SKM-1 (cell line): ENCODE measurements around the gene GCK.

ENCODE experiments used
- DNase-seq: peaks from one replicate; lab custom pipeline; 2025; ENCODE audit not compliant: unreplicated experiment; lab: John Stamatoyannopoulos, UW

Gene GCK

GRCh38 chr7:44223362-44224079, 34.3 kb upstream of the GCK start:
- DNase-seq = no peak

DNA sequence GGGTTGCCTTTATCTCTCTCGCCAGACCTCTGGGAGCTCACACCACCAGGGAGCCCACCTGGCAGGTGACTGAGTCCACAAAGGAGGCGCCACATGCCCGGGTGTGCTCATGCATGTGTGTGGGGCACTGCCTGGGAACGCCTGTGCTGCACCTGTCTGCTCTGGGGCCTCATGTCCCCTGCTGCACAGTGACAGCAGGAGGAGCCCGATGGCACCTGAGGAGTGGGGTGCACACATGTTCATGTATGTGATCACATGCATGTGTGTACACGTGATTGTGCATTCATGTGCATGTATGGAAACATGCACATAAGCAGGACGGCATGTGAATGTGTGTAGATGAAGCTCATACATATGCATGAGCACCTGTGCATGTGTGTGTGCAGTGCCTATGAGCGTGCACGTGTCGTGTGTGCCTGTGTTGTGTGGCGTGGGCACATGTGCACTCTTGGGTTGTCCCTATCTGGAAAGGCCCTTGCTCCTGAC, 33.6 kb upstream of the GCK start:
- DNase-seq = no peak

- no peak for DNase-seq
Observed at GRCh38 chr7:44222074-44222473, 32.8 kb upstream of the GCK start.

DNA sequence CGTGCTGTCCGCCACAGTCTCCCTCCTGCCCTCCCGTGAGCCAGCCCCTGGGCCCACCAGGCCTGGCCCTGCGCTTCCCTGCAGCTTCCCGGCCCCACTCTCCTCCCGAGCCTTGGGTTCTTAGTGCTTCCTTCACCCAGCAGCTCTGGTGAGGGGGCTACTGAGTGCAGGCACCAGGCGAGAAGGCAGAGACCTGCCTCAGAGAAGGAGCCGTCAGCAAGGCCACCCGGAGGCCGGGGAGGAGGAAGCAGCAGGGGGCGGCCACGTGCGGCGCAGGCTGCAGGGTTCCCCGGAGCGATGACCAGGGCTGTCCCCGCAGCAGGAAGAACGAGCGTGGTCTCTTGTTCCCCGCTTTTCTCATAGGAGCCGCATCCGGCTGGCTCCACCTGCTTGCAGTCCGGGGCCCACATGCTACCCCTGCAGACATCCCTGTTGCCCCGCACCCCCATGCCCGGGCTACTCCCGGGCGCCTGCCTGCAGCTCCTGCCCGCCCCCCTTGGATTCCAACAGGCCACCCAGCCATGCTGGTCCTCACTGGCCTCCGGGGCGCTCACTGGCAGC, 32.1 kb upstream of the GCK start:
- DNase-seq = no peak

DNA sequence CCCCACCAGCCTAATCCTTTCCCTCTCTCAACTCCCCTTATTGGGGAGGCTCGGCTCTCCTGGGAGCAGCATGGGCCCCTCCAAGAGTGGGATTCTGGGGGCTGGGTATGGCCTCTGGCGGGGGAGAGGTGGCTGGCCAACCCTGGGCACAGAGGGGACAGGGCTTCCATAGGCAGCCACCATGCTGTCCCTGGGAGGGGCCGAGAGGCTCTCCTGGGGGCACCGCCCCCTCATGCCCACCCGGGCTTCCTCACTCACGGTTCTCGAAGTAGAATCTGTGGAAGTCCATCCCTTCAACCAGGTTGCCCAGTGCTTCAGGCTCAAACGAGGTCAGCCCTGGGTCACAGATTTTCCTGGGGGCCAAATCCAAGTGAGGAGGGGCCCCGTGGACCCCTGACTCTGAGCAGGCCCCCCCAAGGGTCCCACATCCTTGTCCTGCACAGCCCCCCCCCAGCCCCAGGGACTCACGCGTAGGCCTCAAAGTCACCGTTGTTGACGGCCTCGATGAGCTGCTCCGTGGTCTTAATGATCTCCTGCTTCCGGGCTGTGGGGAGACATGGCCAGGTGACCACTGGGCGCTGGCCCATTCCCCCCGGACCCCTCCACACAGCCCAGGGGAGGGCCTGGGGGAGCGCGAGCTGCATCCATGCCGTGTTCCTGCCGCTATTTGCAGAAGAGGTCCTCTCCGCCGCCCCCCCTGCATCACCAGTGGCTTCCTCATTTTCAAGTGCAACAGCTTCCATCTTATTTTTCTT, 31.3 kb upstream of the GCK start:
- no peak for DNase-seq

DNA sequence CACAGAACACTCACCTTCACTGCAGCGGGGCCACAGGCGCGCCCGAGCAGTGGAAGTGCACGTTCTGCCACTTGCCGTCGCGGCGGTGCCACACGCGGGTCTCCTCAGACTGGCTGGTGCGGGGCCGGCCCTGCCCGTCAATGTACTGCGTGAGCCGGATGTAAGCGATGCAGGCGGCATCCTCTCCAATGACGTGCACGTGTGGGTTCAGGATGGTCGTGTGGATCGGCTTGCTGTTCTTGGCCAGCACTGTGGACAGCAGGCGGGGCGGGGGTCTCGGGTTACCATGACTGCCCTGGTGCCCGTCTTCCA, 30.8 kb upstream of the GCK start:
- DNase-seq = no peak

GRCh38 chr7:44219371-44220045, 30.3 kb upstream of the GCK start:
- DNase-seq = no peak

- DNase-seq = no peak
Observed at GRCh38 chr7:44218418-44219201, 29.4 kb upstream of the GCK start.

GRCh38 chr7:44217852-44218402, 28.7 kb upstream of the GCK start:
- no peak for DNase-seq

DNA sequence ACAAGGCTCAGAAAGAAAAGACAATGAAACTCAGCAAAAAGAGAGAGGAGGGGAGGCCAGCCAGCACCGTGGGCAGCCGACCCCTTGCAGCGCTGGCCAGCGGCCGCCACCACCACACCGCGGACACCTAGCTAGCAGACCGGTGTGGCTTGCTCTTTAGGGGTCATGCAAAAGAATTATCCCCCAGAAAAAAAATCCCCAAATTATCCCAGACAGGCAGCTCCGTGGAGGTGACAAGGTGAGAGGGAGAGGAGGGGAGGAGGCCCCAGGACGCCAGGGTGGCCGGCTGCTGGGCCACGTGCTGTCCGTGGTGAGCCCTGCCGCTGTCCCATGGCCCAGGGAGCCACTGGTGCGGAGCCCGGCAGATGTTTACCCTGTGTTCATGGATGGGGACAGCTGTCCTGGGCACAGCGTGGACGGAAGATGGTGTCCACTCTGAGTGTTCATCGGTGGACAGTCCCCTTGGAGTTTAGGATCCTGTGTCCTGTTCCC, 28.0 kb upstream of the GCK start:
- DNase-seq = no peak

DNA sequence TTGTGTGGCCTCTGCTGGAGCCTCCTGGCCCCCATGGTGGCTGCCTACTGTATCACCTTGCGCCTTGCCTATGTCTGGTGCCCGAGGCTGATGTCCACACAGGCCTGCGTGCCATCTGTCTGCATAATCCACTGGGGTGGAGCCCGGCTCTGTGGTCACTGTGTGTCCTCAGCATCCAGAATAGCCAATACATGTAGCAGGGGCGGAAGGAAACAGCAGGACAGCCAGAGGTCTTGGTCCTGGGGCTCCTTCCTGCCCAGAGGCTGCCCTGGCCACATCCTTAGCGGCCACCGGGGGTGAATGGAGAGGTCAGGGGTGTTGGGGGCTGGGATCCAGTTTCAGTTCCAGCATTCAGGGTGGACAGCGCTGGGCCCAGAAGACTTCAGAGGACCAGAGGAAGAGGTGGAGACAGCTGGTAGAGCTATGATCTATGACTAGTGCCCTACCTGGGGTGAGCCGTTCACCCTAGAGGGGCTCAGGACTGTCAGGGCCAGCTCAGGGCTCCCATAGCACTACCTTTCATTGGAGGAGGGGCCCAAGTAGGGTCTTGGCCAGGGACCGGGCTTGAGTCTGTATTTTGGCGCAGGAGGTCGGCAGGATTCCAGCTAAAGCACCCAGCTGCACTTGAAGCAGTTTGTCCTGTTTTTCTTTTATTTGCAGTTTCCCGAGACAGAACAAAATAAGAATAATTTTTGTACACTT, 27.4 kb upstream of the GCK start:
- DNase-seq = no peak

DNA sequence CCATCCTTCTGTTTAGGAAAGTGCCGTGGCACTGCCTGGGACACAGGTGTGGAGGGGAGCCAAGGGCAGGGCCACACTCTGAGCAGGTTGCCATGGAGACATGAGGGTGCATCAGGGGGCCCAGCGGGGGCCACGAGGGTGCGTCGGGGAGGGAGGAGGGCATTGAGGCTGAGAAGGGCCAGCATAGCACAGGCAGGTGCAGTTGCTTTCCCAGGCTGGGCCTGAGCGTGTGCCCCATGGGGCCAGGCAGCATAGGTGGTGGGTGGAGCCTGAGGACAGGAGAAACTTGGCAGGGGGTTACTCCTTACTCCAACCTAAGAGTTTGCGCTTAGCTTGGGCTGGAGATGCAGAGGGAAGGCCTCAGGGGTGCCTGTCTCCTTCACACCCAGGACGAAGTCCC, 26.8 kb upstream of the GCK start:
- DNase-seq = no peak

DNA sequence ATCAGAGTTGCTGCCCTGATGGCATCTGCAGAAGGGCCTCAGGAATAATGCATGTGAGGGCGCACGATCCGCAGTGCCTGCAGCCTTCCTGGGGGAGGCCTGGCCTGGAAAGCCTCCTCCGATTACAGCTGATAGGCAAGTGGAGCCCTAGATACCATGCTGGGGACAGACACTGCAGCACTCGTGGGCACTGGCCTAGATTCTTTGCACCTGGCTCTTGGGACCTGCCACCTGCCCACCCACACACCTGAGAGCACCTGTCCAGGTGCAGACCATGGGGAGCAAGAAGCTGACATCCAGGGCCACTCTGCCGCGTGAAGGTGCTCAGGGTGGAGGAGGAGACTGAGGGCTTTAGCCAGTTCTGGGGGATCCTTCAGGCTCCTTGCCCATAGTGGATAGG, 26.3 kb upstream of the GCK start:
- DNase-seq = no peak

GRCh38 chr7:44213877-44214388, 24.7 kb upstream of the GCK start:
- DNase-seq = no peak

GRCh38 chr7:44213206-44213876, 24.1 kb upstream of the GCK start:
- no peak for DNase-seq

DNA sequence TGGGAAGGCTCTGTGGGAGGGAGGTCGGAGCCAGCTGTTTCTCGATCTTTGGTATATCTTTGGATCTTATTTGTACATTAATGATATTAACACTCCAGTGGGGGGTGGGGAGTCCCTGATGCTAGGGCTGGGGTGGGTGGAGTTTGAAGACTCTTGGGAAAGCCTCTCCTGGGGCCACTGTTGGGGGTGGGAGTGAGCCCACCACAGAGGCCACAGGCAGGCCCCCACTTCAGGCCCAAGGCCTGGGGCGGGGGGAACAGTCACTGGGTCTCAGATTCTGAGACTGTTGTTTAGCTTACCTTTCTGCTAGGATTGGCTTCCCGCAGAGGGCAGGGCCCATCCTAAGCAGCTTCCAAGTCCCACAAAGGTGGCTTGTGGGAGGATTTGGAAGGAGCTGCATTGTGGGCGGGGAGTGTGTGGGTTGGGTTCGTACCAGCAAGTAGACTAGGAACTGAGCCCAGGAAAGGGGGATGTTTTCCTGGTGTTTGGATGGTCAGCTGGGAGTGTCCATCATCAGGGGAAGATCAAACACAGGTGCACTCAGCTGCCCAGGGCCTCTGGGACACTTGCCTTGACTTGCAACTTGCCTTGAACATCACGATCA, 23.4 kb upstream of the GCK start:
- no peak for DNase-seq

DNA sequence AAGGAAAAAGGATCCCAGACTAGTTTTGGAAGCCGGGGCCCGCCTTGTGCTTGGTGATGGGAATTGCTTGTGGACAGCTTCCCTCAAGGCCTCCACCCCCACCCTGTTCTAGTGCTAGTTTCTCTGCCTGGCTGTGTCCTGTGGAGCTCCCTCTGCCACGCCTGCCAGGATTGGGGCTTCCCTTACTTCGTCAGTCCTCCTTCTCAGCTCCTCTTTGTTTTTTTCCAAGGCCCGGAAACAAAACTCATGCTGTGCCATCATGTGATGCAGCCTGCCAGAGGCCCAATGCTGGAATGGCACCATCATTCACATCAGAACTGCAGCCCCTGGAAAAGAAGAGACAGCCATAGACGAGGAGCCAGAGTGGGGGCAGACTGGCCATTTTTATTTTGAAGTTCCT, 22.8 kb upstream of the GCK start:
- DNase-seq = no peak

GRCh38 chr7:44211126-44211675, 22.0 kb upstream of the GCK start:
- no peak for DNase-seq

- DNase-seq = no peak
Observed at GRCh38 chr7:44210107-44210506, 20.9 kb upstream of the GCK start.
